ENCODE measurements around the gene EYA2.

- no peak for TF ChIP-seq CTCF (IDR thresholded peaks at IDR 0.05)
- TF ChIP-seq EP300 (IDR thresholded peaks at IDR 0.05): no peak
Measured at GRCh38 chr20:46983466-46983865, 88.8 kb downstream of the EYA2 start.

Measured in sigmoid colon (tissue), 4 donors.